Astrocyte (in vitro differentiated cells and primary cell): ENCODE results near the gene PPIL4. TPM values are rescaled to one million over a fixed set of nuclear protein-coding genes. Genes with fewer than 3 reads are reported as not detected.

ENCODE experiments used
- DNase-seq: peaks from one replicate; pipeline ENCODE4 v3.0.0-alpha.2; 2010; ENCODE audit warnings: low read depth
- FAIRE-seq: peaks from 2 replicates; lab custom pipeline; 2011; peaks lifted over from hg19 to GRCh38; lab: Jason Lieb, UNC
- H2AFZ ChIP-seq: 2 replicates; pipeline ENCODE4 v1.6.0; 2012; ENCODE audit warnings: low read depth, low read length, inconsistent platforms
- H3K27ac ChIP-seq: 2 replicates; pipeline ENCODE4 v1.5.1; 2011; ENCODE audit warnings: low read depth, low read length, inconsistent platforms
- H3K27me3 ChIP-seq: 2 replicates; pipeline ENCODE4 v1.6.0; 2011; ENCODE audit warnings: low read length, inconsistent platforms; ENCODE audit not compliant: insufficient read depth
- H3K36me3 ChIP-seq: 2 replicates; pipeline ENCODE4 v1.5.1; 2011; ENCODE audit warnings: low read length, inconsistent platforms; ENCODE audit not compliant: insufficient read depth
- H3K4me1 ChIP-seq: 2 replicates; pipeline ENCODE4 v1.5.1; 2011; ENCODE audit warnings: low read length, inconsistent platforms; ENCODE audit not compliant: insufficient read depth
- H3K4me2 ChIP-seq: 2 replicates; pipeline ENCODE4 v1.6.0; 2012; ENCODE audit warnings: low read length, inconsistent platforms
- H3K4me3 ChIP-seq: 2 replicates; pipeline ENCODE4 v1.5.1; 2011; ENCODE audit warnings: low read depth, mild to moderate bottlenecking, low read length, inconsistent platforms; ENCODE audit not compliant: insufficient read depth
- H3K79me2 ChIP-seq: 2 replicates; pipeline ENCODE4 v1.6.0; 2012; ENCODE audit warnings: mild to moderate bottlenecking, low read length, inconsistent platforms; ENCODE audit not compliant: insufficient read depth
- H3K9ac ChIP-seq: 2 replicates; pipeline ENCODE4 v1.6.0; 2012; ENCODE audit warnings: mild to moderate bottlenecking, low read length, inconsistent platforms
- H3K9me3 ChIP-seq: 2 replicates; pipeline ENCODE4 v1.5.1; 2012; ENCODE audit warnings: low read depth, mild to moderate bottlenecking, low read length, inconsistent platforms; ENCODE audit not compliant: insufficient read depth
- H4K20me1 ChIP-seq: 2 replicates; pipeline ENCODE4 v1.6.0; 2012; ENCODE audit warnings: low read length, inconsistent platforms; ENCODE audit not compliant: insufficient read depth
- H3K27ac Mint-ChIP-seq: one replicate; pipeline ENCODE4 v1.8.0; 2021; ENCODE audit warnings: mild to moderate bottlenecking, mixed read lengths; ENCODE audit not compliant: unreplicated experiment
- H3K27me3 Mint-ChIP-seq: one replicate; pipeline ENCODE4 v1.8.0; 2021; ENCODE audit warnings: low read depth, mixed read lengths; ENCODE audit not compliant: unreplicated experiment
- H3K36me3 Mint-ChIP-seq: one replicate; pipeline ENCODE4 v1.8.0; 2021; ENCODE audit warnings: low read depth, mixed read lengths; ENCODE audit not compliant: unreplicated experiment
- H3K4me1 Mint-ChIP-seq: one replicate; pipeline ENCODE4 v1.8.0; 2021; ENCODE audit warnings: low read depth, mixed read lengths; ENCODE audit not compliant: unreplicated experiment
- H3K4me3 Mint-ChIP-seq: one replicate; pipeline ENCODE4 v1.8.0; 2021; ENCODE audit warnings: mild to moderate bottlenecking, moderate library complexity, mixed read lengths; ENCODE audit not compliant: unreplicated experiment
- H3K9me3 Mint-ChIP-seq: one replicate; pipeline ENCODE4 v1.8.0; 2021; ENCODE audit warnings: mild to moderate bottlenecking, mixed read lengths; ENCODE audit not compliant: unreplicated experiment
- CTCF ChIP-seq: IDR thresholded peaks from 2 replicates; pipeline ENCODE4 v1.5.1; 2011; ENCODE audit warnings: low read depth, mild to moderate bottlenecking, inconsistent platforms, low read length, moderate library complexity; ENCODE audit not compliant: insufficient read depth
- EZH2 ChIP-seq: IDR thresholded peaks from 2 replicates; pipeline ENCODE4 v1.6.1; 2012; ENCODE audit warnings: mild to moderate bottlenecking, low read length, inconsistent platforms; ENCODE audit not compliant: insufficient read depth
- total RNA-seq: library from RNA; stranded (reverse); gene quantifications from 2 replicates; pipeline ENCODE4 v1.2.1, GENCODE V29; 2021

Gene PPIL4
- total RNA-seq, 1 donor from 2014 or later = 39.2 TPM

GRCh38 chr6:149559389-149559788 is 13.5 kb upstream of the PPIL4 start:
- DNase-seq = no peak
- H3K4me3 ChIP-seq = no peak overlapping the region
- no peak for TF ChIP-seq CTCF
- no peak for TF ChIP-seq EZH2
- H2AFZ ChIP-seq = no peak overlapping the region
- no peak overlapping the region for H3K27ac Mint-ChIP-seq
- peaks cover 34% of the 10 kb centered on the region for H3K27me3 Mint-ChIP-seq
- no peak overlapping the region for H3K27ac ChIP-seq
- H3K36me3 ChIP-seq = no peaks in the 10 kb centered on the region
- no peak overlapping the region for H3K4me3 Mint-ChIP-seq
- H3K4me1 ChIP-seq = peaks cover 9% of the 10 kb centered on the region
- H3K9me3 ChIP-seq = no peaks in the 10 kb centered on the region
- no peaks in the 10 kb centered on the region for H3K36me3 Mint-ChIP-seq
- H4K20me1 ChIP-seq = no peaks in the 10 kb centered on the region
- H3K79me2 ChIP-seq = no peaks in the 10 kb centered on the region
- H3K4me2 ChIP-seq = no peak overlapping the region
- peaks cover 3% of the 10 kb centered on the region for H3K27me3 ChIP-seq
- no peak overlapping the region for H3K9ac ChIP-seq
- no peaks in the 10 kb centered on the region for H3K4me1 Mint-ChIP-seq
- FAIRE-seq = no peak
- H3K9me3 Mint-ChIP-seq = no peaks in the 10 kb centered on the region

GRCh38 chr6:149558029-149558428 is 12.2 kb upstream of the PPIL4 start:
- Mint-ChIP-seq H3K4me1 (no peaks in the 10 kb centered on the region), H3K27ac (no peak overlapping the region), H3K27me3 (peaks cover 38% of the 10 kb centered on the region), H3K36me3 (no peaks in the 10 kb centered on the region), H3K9me3 (no peaks in the 10 kb centered on the region), H3K4me3 (no peak overlapping the region)
- Histone ChIP-seq H3K9ac (no peak overlapping the region), H4K20me1 (no peaks in the 10 kb centered on the region), H3K36me3 (no peaks in the 10 kb centered on the region), H3K4me3 (no peak overlapping the region), H3K4me2 (no peak overlapping the region), H3K79me2 (no peaks in the 10 kb centered on the region), H3K27me3 (peaks cover 5% of the 10 kb centered on the region), H3K27ac (no peak overlapping the region), H3K9me3 (no peaks in the 10 kb centered on the region), H2AFZ (no peak overlapping the region), H3K4me1 (no peaks in the 10 kb centered on the region)
- TF ChIP-seq CTCF (no peak), EZH2 (no peak)
- no peak for DNase-seq
- no peak for FAIRE-seq

- Histone ChIP-seq H3K9ac (no peak overlapping the region), H3K36me3 (no peaks in the 10 kb centered on the region), H3K9me3 (no peaks in the 10 kb centered on the region), H3K4me2 (no peak overlapping the region), H2AFZ (no peak overlapping the region), H3K27ac (no peak overlapping the region), H3K27me3 (peaks cover 2% of the 10 kb centered on the region), H3K4me1 (no peaks in the 10 kb centered on the region), H3K79me2 (no peaks in the 10 kb centered on the region), H4K20me1 (no peaks in the 10 kb centered on the region), H3K4me3 (no peak overlapping the region)
- H3K36me3 Mint-ChIP-seq = no peaks in the 10 kb centered on the region
- no peaks in the 10 kb centered on the region for H3K4me1 Mint-ChIP-seq
- DNase-seq (no peak), FAIRE-seq (no peak)
- no peaks in the 10 kb centered on the region for H3K9me3 Mint-ChIP-seq
- H3K27me3 Mint-ChIP-seq = peaks cover 46% of the 10 kb centered on the region
- no peak overlapping the region for H3K4me3 Mint-ChIP-seq
- no peak overlapping the region for H3K27ac Mint-ChIP-seq
- TF ChIP-seq CTCF (no peak), EZH2 (no peak)
Observed at GRCh38 chr6:149551920-149552319, 6.1 kb upstream of the PPIL4 start.
